ENCODE measurements around the gene ANKRD31. TPM values are rescaled to one million over a fixed set of nuclear protein-coding genes. Genes with fewer than 3 reads are reported as not detected.

Gene ANKRD31
- total RNA-seq, 1 experiment from 2014 or later, result 0.66 TPM

DNA sequence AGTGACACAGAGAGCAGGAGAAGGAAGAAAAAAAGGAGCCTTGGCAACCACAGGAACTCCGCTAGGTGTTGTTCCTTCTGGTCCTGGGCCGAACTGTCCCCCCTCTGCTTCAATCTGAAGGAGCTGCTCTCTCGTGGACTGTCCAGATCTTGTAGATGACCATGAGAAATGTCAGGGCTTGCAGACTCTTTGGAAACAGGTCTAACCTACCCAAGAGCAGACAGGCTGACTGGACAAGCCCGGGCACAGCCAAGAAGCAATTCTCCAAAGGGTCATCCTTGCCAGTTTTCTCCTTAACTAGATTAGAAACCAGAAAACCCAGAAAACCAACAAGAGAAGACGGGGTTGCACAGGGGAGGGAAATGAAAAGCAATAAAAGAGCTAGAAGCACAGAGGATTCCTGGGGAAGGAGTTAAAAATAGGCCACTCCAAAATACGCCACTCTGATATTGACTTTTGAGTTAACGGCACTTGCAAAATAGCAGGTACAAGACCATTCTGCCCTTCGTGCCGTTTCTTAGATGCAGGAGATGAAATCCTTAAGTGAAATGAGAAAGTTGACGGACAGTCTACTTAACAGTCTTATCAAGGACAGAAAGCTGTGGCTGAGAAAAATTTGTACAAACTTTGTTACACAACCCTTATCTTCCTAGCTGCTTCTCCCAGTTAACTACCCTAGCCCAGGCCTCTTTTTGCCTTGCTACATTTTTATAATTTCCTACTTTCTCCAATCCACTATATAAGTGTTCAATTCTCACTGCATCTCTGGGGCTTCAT lies 190.1 kb downstream of the ANKRD31 start:
- BruUV-seq (replicated peaks), result no TSS peak
- POLR2A ChIA-PET, result no interaction called here
- intact Hi-C loops (cut with micrococcal nuclease; ENCODE audit: unreplicated experiment), result no loop called here

DNA sequence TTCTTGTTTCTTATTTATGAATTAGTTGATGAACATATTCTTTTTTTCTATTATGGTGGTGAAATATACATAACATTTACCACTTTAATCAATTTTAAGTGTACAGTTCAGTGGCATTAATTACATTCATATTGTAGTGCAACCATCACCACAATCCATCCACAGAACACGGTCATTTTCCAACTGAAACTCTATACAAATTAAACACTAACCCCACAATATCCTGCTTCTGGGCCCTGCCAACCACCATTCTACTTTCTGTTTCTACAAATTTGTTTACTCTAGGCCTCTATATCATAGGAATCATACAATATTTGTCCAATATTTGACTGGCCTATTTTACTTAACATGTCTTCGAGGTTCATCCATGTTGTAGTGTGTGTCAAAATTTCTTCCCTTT lies 191.6 kb downstream of the ANKRD31 start:
- H3K4me1 Mint-ChIP-seq (ENCODE audit: low read depth, unreplicated experiment), result peaks cover 21% of the 10 kb centered on the region
- DNase-seq, result no peak
- H3K36me3 Mint-ChIP-seq (ENCODE audit: insufficient read depth, unreplicated experiment), result peaks cover 4% of the 10 kb centered on the region
- no peak overlapping the region for H3K4me3 Mint-ChIP-seq (ENCODE audit: unreplicated experiment)
- peaks cover 14% of the 10 kb centered on the region for H3K4me1 ChIP-seq
- POLR2A ChIA-PET, result no interaction called here
- no peaks in the 10 kb centered on the region for H3K9me3 Mint-ChIP-seq (ENCODE audit: unreplicated experiment)
- no peaks in the 10 kb centered on the region for H3K36me3 ChIP-seq (ENCODE audit: control insufficient read depth, insufficient read depth, low read length)
- CTCF ChIA-PET, result no interaction called here
- TF ChIP-seq, protein P1, sequence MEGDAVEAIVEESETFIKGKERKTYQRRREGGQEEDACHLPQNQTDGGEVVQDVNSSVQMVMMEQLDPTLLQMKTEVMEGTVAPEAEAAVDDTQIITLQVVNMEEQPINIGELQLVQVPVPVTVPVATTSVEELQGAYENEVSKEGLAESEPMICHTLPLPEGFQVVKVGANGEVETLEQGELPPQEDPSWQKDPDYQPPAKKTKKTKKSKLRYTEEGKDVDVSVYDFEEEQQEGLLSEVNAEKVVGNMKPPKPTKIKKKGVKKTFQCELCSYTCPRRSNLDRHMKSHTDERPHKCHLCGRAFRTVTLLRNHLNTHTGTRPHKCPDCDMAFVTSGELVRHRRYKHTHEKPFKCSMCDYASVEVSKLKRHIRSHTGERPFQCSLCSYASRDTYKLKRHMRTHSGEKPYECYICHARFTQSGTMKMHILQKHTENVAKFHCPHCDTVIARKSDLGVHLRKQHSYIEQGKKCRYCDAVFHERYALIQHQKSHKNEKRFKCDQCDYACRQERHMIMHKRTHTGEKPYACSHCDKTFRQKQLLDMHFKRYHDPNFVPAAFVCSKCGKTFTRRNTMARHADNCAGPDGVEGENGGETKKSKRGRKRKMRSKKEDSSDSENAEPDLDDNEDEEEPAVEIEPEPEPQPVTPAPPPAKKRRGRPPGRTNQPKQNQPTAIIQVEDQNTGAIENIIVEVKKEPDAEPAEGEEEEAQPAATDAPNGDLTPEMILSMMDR (IDR thresholded peaks at IDR 0.05; ENCODE audit: insufficient read depth in 1 of 2, low read depth in 1 of 2, low read length in 1 of 2, severe bottlenecking in 1 of 2, unreplicated experiment in 1 of 2), result no peak
- H3K27me3 ChIP-seq (replicated peaks; ENCODE audit: control insufficient read depth, insufficient read depth, low read length), result no peaks in the 10 kb centered on the region
- no peak overlapping the region for H3K27ac Mint-ChIP-seq (ENCODE audit: unreplicated experiment)
- H3K27me3 Mint-ChIP-seq (ENCODE audit: insufficient read depth, unreplicated experiment), result no peaks in the 10 kb centered on the region
- no TSS peak for BruUV-seq (replicated peaks)
- intact Hi-C loops (cut with micrococcal nuclease; ENCODE audit: unreplicated experiment), result no loop called here
- H3K9me3 ChIP-seq, result no peaks in the 10 kb centered on the region
- no peak overlapping the region for H3K4me3 ChIP-seq (ENCODE audit: low read depth, low read length)

More for the DNA sequence above, 190.1 kb downstream of the ANKRD31 start:
- no peak overlapping the region for H3K4me3 Mint-ChIP-seq (ENCODE audit: unreplicated experiment)
- H3K4me1 Mint-ChIP-seq (ENCODE audit: low read depth, unreplicated experiment), result peaks cover 32% of the 10 kb centered on the region
- TF ChIP-seq, protein P1 (IDR thresholded peaks at IDR 0.05; ENCODE audit: insufficient read depth in 1 of 2, low read depth in 1 of 2, low read length in 1 of 2, severe bottlenecking in 1 of 2, unreplicated experiment in 1 of 2), result no peak
- no peaks in the 10 kb centered on the region for H3K9me3 ChIP-seq
- H3K4me1 ChIP-seq, result peaks cover 29% of the 10 kb centered on the region
- peaks cover 2% of the 10 kb centered on the region for H3K36me3 Mint-ChIP-seq (ENCODE audit: insufficient read depth, unreplicated experiment)
- H3K27me3 ChIP-seq (replicated peaks; ENCODE audit: control insufficient read depth, insufficient read depth, low read length), result no peaks in the 10 kb centered on the region; the same call in 1 of the 2 replicates
- no peaks in the 10 kb centered on the region for H3K9me3 Mint-ChIP-seq (ENCODE audit: unreplicated experiment)
- H3K27me3 Mint-ChIP-seq (ENCODE audit: insufficient read depth, unreplicated experiment), result no peaks in the 10 kb centered on the region
- no peaks in the 10 kb centered on the region for H3K36me3 ChIP-seq (ENCODE audit: control insufficient read depth, insufficient read depth, low read length)
- H3K4me3 ChIP-seq (ENCODE audit: low read depth, low read length), result no peak overlapping the region
- H3K27ac Mint-ChIP-seq (ENCODE audit: unreplicated experiment), result peak overlapping the region; percentile 21
- CTCF ChIA-PET, result no interaction called here
- DNase-seq, result no peak

DNA sequence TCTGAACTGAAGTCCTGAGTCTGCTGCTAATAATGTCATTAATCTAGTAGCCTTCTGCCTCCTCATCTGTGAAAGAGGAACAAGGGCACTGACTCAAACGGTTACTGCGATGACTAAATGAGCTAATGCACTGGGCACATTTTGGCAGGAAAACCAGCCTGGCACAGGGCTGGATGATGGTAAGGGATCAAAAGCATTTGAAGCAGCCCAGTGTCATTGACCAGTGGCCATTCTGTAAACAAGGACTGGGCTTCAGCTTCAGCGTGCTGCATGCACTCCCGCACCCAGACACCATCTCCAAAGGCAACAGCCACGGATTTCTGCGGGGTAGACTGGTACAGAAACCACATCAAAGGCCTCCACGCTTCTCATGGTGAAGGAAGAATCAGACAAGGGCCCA lies 192.3 kb downstream of the ANKRD31 start:
- TF ChIP-seq, protein P1 (IDR thresholded peaks at IDR 0.05; ENCODE audit: insufficient read depth in 1 of 2, low read depth in 1 of 2, low read length in 1 of 2, severe bottlenecking in 1 of 2, unreplicated experiment in 1 of 2), result no peak
- H3K4me3 ChIP-seq (ENCODE audit: low read depth, low read length), result no peak overlapping the region
- no peak for DNase-seq
- no TSS peak for BruUV-seq (replicated peaks)
- ChIA-PET POLR2A (no interaction called here), CTCF (no interaction called here)
- H3K27me3 ChIP-seq (replicated peaks; ENCODE audit: control insufficient read depth, insufficient read depth, low read length), result no peaks in the 10 kb centered on the region
- peaks cover 12% of the 10 kb centered on the region for H3K4me1 ChIP-seq
- H3K9me3 ChIP-seq, result no peaks in the 10 kb centered on the region
- intact Hi-C loops (cut with micrococcal nuclease; ENCODE audit: unreplicated experiment), result no loop called here
- H3K4me1 Mint-ChIP-seq (ENCODE audit: low read depth, unreplicated experiment), result peaks cover 27% of the 10 kb centered on the region
- H3K9me3 Mint-ChIP-seq (ENCODE audit: unreplicated experiment), result no peaks in the 10 kb centered on the region
- H3K4me3 Mint-ChIP-seq (ENCODE audit: unreplicated experiment), result no peak overlapping the region
- H3K36me3 ChIP-seq (ENCODE audit: control insufficient read depth, insufficient read depth, low read length), result no peaks in the 10 kb centered on the region
- H3K27ac Mint-ChIP-seq (ENCODE audit: unreplicated experiment), result no peak overlapping the region
- H3K36me3 Mint-ChIP-seq (ENCODE audit: insufficient read depth, unreplicated experiment), result peaks cover 4% of the 10 kb centered on the region
- H3K27me3 Mint-ChIP-seq (ENCODE audit: insufficient read depth, unreplicated experiment), result no peaks in the 10 kb centered on the region

Measured in Caco-2 (cell line).